ENCODE results near the gene CAV2. TPM values are rescaled to one million over a fixed set of nuclear protein-coding genes. Genes with fewer than 3 reads are reported as not detected.
A peak's percentile ranks its signal among the peaks of the same experiment; 100 is the strongest.

The CAV2 gene
- total and polyA plus RNA-seq, 9 of the 15 experiments (the other 6 are each of a cell fraction or from before 2014, with no cell fraction given) = 16.1 to 137 (median 38.3) TPM

DNA sequence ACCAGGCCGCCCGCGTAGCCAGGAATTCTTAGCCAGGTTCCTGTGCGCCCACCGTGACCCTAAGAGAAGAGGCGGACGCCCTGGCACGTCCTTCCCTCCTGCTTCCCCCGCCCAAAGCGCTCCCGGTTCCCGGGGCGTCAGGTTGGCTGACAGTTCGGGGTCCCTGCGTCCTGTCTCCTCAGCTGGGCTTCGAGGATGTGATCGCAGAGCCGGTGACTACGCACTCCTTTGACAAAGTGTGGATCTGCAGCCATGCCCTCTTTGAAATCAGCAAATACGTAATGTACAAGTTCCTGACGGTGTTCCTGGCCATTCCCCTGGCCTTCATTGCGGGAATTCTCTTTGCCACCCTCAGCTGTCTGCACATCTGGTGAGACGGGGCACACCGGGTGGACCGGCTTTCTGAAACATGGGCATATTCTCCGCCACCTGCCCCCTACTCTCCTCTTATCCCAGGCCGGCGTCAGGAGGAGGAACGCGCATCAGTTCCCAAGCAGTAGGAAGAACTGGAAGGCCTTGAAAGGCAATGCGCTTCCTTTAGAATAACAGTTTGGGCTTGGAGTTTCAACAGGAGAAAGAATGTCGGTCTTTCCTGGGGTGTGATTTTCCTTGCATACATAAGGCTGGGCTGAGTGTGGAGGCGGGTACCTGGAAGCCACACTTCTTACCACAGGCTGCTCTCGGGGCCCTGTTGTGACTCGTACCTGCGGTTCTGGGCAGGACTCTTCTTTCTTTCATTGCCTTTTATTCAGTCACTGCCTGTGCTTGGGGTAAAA is 728 bp downstream of the CAV2 start (continued):
- TF ChIP-seq NR1H2 (CRISPR knock-in tag; IDR thresholded peaks at IDR 0.05) (no peak), CBFB (CRISPR knock-in tag; IDR thresholded peaks at IDR 0.05) (peak; percentile 61; the same call in 1 of the 2 replicates), BRF1 (IDR thresholded peaks at IDR 0.05; ENCODE audit: borderline replicate concordance, extremely low read depth, insufficient read length) (no peak), KDM5B (IDR thresholded peaks at IDR 0.05; ENCODE audit: insufficient replicate concordance, low read depth, low read length) (peak; percentile 35), FOXJ3 (CRISPR knock-in tag; IDR thresholded peaks at IDR 0.05) (no peak), RBBP5 (IDR thresholded peaks at IDR 0.05; ENCODE audit: borderline replicate concordance, insufficient read depth, low read length, poor library complexity, severe bottlenecking) (peak; percentile 81), GABPA (tag; conservative IDR thresholded peaks at IDR 0.05; ENCODE audit: low read depth) (no peak), ZNF695 (CRISPR knock-in tag; IDR thresholded peaks at IDR 0.05) (0 out of 2 replicates have a peak, but pooled peaks have one; percentile 64), TAF15 (IDR thresholded peaks at IDR 0.05; ENCODE audit: low read depth, low read length) (no peak), GTF2A2 (tag; IDR thresholded peaks at IDR 0.05) (no peak), TEAD4 (IDR thresholded peaks at IDR 0.05; ENCODE audit: low read length) (no peak; the same call in 1 of the 2 replicates), TEAD4 (CRISPR knock-in tag; IDR thresholded peaks at IDR 0.05; ENCODE audit: borderline replicate concordance) (0 out of 2 replicates have a peak, but pooled peaks have one; percentile 63), FOXK1 (CRISPR knock-in tag; IDR thresholded peaks at IDR 0.05; ENCODE audit: borderline replicate concordance) (0 out of 2 replicates have a peak, but pooled peaks have one; percentile 33), L3MBTL2 (IDR thresholded peaks at IDR 0.05) (peak; percentile 72), SAP30 (IDR thresholded peaks at IDR 0.05; ENCODE audit: borderline replicate concordance, insufficient read depth, low read depth, low read length, poor library complexity, severe bottlenecking) (peak; percentile 6), PRMT5 (CRISPR knock-in tag; IDR thresholded peaks at IDR 0.05) (no peak), PCBP1 (IDR thresholded peaks at IDR 0.05; ENCODE audit: low read depth, low read length, poor library complexity, severe bottlenecking) (no peak)
- TF ChIP-seq, protein P1, sequence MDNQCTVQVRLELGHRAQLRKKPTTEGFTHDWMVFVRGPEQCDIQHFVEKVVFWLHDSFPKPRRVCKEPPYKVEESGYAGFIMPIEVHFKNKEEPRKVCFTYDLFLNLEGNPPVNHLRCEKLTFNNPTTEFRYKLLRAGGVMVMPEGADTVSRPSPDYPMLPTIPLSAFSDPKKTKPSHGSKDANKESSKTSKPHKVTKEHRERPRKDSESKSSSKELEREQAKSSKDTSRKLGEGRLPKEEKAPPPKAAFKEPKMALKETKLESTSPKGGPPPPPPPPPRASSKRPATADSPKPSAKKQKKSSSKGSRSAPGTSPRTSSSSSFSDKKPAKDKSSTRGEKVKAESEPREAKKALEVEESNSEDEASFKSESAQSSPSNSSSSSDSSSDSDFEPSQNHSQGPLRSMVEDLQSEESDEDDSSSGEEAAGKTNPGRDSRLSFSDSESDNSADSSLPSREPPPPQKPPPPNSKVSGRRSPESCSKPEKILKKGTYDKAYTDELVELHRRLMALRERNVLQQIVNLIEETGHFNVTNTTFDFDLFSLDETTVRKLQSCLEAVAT (IDR thresholded peaks at IDR 0.05) = peak in 1 of 2 experiments; percentile 57; a peak in 2 of 4 replicates
- TF ChIP-seq, protein P2, sequence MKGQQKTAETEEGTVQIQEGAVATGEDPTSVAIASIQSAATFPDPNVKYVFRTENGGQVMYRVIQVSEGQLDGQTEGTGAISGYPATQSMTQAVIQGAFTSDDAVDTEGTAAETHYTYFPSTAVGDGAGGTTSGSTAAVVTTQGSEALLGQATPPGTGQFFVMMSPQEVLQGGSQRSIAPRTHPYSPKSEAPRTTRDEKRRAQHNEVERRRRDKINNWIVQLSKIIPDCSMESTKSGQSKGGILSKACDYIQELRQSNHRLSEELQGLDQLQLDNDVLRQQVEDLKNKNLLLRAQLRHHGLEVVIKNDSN (CRISPR knock-in tag; IDR thresholded peaks at IDR 0.05) = peak; percentile 21; the same call in 1 of the 2 replicates
- TF ChIP-seq, protein P3, sequence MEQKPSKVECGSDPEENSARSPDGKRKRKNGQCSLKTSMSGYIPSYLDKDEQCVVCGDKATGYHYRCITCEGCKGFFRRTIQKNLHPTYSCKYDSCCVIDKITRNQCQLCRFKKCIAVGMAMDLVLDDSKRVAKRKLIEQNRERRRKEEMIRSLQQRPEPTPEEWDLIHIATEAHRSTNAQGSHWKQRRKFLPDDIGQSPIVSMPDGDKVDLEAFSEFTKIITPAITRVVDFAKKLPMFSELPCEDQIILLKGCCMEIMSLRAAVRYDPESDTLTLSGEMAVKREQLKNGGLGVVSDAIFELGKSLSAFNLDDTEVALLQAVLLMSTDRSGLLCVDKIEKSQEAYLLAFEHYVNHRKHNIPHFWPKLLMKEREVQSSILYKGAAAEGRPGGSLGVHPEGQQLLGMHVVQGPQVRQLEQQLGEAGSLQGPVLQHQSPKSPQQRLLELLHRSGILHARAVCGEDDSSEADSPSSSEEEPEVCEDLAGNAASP (IDR thresholded peaks at IDR 0.05) = no peak

Measured in K562 (cell line).